A549 (cell line): ENCODE measurements around the gene PFKFB3. TPM values are rescaled to one million over a fixed set of nuclear protein-coding genes. Genes with fewer than 3 reads are reported as not detected.
A peak's percentile ranks its signal among the peaks of the same experiment; 100 is the strongest.

Source experiments
- ATAC-seq, 2 experiments: fragments of 200-7000 bp in 1 of 2; fragments of >200 bp in 1 of 2; cut with Nextera tagmentation in 1 of 2; cut with Tn5 transposase in 1 of 2; 3 replicates each; pipeline versions ENCODE4 v1.8.0 to v1.9.1; 2018 to 2020; ENCODE audit warnings: mild to moderate bottlenecking in 1 of 2, moderate library complexity in 1 of 2
- CTCF ChIA-PET: fragments of 300-600 bp; sonication (Branson Sonifier 250); formaldehyde crosslinking; extraction: SDS; loops from one replicate; lab custom pipeline; 2021; ENCODE audit warnings: antibody characterized with exemption, inconsistent platforms; lab: Yijun Ruan, JAX
- POLR2A ChIA-PET: fragments of 350-600 bp; formaldehyde crosslinking; extraction: SDS; loops from one replicate; lab custom pipeline; 2021; ENCODE audit warnings: antibody characterized with exemption, inconsistent platforms; lab: Yijun Ruan, JAX
- DNase-seq, 2 experiments: peaks; one replicate each; pipeline versions ENCODE4 v3.0.0 to v3.0.0-alpha.2; 2011 to 2016; ENCODE audit warnings: low read depth in 1 of 2, low spot score in 1 of 2
- FAIRE-seq: peaks from 2 replicates; lab custom pipeline; 2011; peaks lifted over from hg19 to GRCh38; lab: Jason Lieb, UNC
- H3K27ac ChIP-seq, 2 experiments: fragments of >200 bp; sonication (Bioruptor Twin); formaldehyde crosslinking; 3 replicates each; pipeline ENCODE4 v1.5.1; 2016 to 2017
- H3K4me1 ChIP-seq: fragments of >200 bp; sonication (Bioruptor Twin); formaldehyde crosslinking; 3 replicates; pipeline ENCODE4 v1.6.1; 2016
- H3K4me2 ChIP-seq: fragments of >200 bp; sonication (Bioruptor Twin); formaldehyde crosslinking; 3 replicates; pipeline ENCODE4 v1.6.1; 2016
- H3K4me3 ChIP-seq: fragments of >200 bp; sonication (Bioruptor Twin); formaldehyde crosslinking; 3 replicates; pipeline ENCODE4 v1.5.1; 2016
- H3K9me3 ChIP-seq: fragments of >200 bp; sonication (Bioruptor Twin); formaldehyde crosslinking; 3 replicates; pipeline ENCODE4 v1.6.1; 2016
- CBX2 ChIP-seq: fragments of 200-600 bp; sonication (generic); IDR thresholded peaks from 2 replicates; pipeline ENCODE4 v1.6.1; 2016; ENCODE audit warnings: low read depth, mild to moderate bottlenecking, borderline replicate concordance
- ESRRA ChIP-seq: fragments of 150-350 bp; IDR thresholded peaks from 2 replicates; pipeline ENCODE4 v1.6.1; 2014; ENCODE audit warnings: mild to moderate bottlenecking, low read length, borderline replicate concordance
- HEYL ChIP-seq: fragments of 250-450 bp; sonication (Bioruptor Pico); IDR thresholded peaks from 2 replicates; pipeline ENCODE4 v1.8.0; 2021; ENCODE audit warnings: mild to moderate bottlenecking, moderate library complexity
- MAZ ChIP-seq: fragments of 150-350 bp; IDR thresholded peaks from 2 replicates; pipeline ENCODE4 v1.6.1; 2014; ENCODE audit warnings: antibody characterized with exemption, low read depth, low read length, borderline replicate concordance
- NPAS2 ChIP-seq: fragments of 250-450 bp; sonication (Bioruptor Pico); IDR thresholded peaks from 2 replicates; pipeline ENCODE4 v1.8.0; 2022; ENCODE audit warnings: mild to moderate bottlenecking, moderate library complexity, borderline replicate concordance
- NR3C1 ChIP-seq: fragments of >200 bp; sonication (Bioruptor Twin); formaldehyde crosslinking; IDR thresholded peaks from 3 replicates; pipeline ENCODE4 v1.6.1; 2017
- POLR2A ChIP-seq: IDR thresholded peaks from 2 replicates; pipeline ENCODE4 v1.6.1; 2012; ENCODE audit warnings: mild to moderate bottlenecking, low read length
- POLR2AphosphoS2 ChIP-seq: conservative IDR thresholded peaks from 2 replicates; pipeline ENCODE4 v1.6.1; 2012; ENCODE audit warnings: low read length, improper control_type of control experiment, inconsistent platforms
- RFX5 ChIP-seq: fragments of 450-650 bp; IDR thresholded peaks from 2 replicates; pipeline ENCODE4 v1.7.1; 2014; ENCODE audit warnings: antibody characterized with exemption, mild to moderate bottlenecking, moderate library complexity
- TFCP2L1 ChIP-seq: fragments of 250-450 bp; sonication (Bioruptor Pico); IDR thresholded peaks from 2 replicates; pipeline ENCODE4 v1.5.0; 2021; ENCODE audit warnings: mild to moderate bottlenecking
- ZFP36 ChIP-seq: fragments of 450-650 bp; IDR thresholded peaks from 2 replicates; pipeline ENCODE4 v1.6.1; 2014; ENCODE audit warnings: borderline replicate concordance; ENCODE audit not compliant: partially characterized antibody
- WGBS: methylation state at CpG from one replicate; pipeline ENCODE4 v1.1.6; 2017; ENCODE audit errors: missing lambda C conversion rate; 5-methylcytosine and 5-hydroxymethylcytosine counted together
- polyA plus RNA-seq, 4 experiments: library from polyadenylated mRNA; depleted of rRNA in 3 of 4; stranded (reverse); fragments of >200 nt; fragmentation: RNase III in 1 of 4; extraction: RNeasy Plus Mini Kit Qiagen cat#74134 plus additional on column Dnase treatment in 1 of 4; gene quantifications; 2 replicates in 3 of 4; 3 replicates in 1 of 4; pipeline ENCODE4 v1.2.3, GENCODE V29; 2011 to 2017
- TF ChIP-seq, protein P1 (sequence below): fragments of >200 bp; sonication (Bioruptor Twin); formaldehyde crosslinking; IDR thresholded peaks from 3 replicates; pipeline ENCODE4 v1.6.1; 2016
- TF ChIP-seq, protein P2 (sequence below): fragments of 250-450 bp; sonication (Bioruptor Pico); IDR thresholded peaks from 2 replicates; pipeline ENCODE4 v1.5.0; 2020; ENCODE audit warnings: low read depth, mild to moderate bottlenecking, moderate library complexity
- TF ChIP-seq, protein P3 (sequence below): fragments of 200-600 bp; sonication (generic); IDR thresholded peaks from 2 replicates; pipeline ENCODE4 v1.6.1; 2016; ENCODE audit warnings: antibody characterized with exemption, mild to moderate bottlenecking, moderate library complexity
- TF ChIP-seq, protein P4 (sequence below): fragments of >200 bp; sonication (Bioruptor Twin); formaldehyde crosslinking; IDR thresholded peaks from 2 replicates; pipeline ENCODE4 v1.6.1; 2016

Gene PFKFB3
- polyA plus RNA-seq, 2 of the 4 experiments (the other 2 are of a cell fraction), result 139 to 232 TPM

DNA sequence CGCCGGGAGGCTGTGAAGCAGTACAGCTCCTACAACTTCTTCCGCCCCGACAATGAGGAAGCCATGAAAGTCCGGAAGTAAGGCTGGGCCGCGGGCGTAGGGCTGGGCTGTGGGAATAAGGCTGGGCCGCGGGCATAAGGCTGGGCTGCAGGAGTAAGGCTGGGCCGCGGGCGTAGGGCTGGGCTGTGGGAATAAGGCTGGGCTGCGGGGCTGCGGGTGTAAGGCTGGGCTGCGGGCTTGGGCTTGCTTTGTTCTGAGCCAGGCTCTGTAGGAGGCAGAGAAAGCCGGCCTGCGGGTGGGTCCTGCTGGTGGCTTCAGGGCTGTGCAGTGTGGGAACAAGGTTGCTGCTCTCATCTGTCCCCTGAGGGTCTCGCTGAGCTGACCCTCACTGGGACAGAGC, 12.5 kb downstream of the PFKFB3 start:
- DNase-seq (no peak), FAIRE-seq (no peak), ATAC-seq (no peak)
- H3K27ac ChIP-seq, result peak overlapping the region; percentile 43 to 83; a peak in 4 of 6 replicates
- POLR2A ChIA-PET, result no interaction called here
- 86% methylated on average over 17 of the region's 19 CpGs for WGBS
- TF ChIP-seq, protein P1, sequence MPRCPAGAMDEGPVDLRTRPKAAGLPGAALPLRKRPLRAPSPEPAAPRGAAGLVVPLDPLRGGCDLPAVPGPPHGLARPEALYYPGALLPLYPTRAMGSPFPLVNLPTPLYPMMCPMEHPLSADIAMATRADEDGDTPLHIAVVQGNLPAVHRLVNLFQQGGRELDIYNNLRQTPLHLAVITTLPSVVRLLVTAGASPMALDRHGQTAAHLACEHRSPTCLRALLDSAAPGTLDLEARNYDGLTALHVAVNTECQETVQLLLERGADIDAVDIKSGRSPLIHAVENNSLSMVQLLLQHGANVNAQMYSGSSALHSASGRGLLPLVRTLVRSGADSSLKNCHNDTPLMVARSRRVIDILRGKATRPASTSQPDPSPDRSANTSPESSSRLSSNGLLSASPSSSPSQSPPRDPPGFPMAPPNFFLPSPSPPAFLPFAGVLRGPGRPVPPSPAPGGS, result no peak
- no peak for TF ChIP-seq RFX5
- no peak for TF ChIP-seq NPAS2
- no peak for TF ChIP-seq POLR2A
- TF ChIP-seq TFCP2L1 (CRISPR knock-in tag), result no peak
- TF ChIP-seq, protein P2, sequence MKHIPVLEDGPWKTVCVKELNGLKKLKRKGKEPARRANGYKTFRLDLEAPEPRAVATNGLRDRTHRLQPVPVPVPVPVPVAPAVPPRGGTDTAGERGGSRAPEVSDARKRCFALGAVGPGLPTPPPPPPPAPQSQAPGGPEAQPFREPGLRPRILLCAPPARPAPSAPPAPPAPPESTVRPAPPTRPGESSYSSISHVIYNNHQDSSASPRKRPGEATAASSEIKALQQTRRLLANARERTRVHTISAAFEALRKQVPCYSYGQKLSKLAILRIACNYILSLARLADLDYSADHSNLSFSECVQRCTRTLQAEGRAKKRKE (CRISPR knock-in tag), result no peak
- TF ChIP-seq, protein P3, sequence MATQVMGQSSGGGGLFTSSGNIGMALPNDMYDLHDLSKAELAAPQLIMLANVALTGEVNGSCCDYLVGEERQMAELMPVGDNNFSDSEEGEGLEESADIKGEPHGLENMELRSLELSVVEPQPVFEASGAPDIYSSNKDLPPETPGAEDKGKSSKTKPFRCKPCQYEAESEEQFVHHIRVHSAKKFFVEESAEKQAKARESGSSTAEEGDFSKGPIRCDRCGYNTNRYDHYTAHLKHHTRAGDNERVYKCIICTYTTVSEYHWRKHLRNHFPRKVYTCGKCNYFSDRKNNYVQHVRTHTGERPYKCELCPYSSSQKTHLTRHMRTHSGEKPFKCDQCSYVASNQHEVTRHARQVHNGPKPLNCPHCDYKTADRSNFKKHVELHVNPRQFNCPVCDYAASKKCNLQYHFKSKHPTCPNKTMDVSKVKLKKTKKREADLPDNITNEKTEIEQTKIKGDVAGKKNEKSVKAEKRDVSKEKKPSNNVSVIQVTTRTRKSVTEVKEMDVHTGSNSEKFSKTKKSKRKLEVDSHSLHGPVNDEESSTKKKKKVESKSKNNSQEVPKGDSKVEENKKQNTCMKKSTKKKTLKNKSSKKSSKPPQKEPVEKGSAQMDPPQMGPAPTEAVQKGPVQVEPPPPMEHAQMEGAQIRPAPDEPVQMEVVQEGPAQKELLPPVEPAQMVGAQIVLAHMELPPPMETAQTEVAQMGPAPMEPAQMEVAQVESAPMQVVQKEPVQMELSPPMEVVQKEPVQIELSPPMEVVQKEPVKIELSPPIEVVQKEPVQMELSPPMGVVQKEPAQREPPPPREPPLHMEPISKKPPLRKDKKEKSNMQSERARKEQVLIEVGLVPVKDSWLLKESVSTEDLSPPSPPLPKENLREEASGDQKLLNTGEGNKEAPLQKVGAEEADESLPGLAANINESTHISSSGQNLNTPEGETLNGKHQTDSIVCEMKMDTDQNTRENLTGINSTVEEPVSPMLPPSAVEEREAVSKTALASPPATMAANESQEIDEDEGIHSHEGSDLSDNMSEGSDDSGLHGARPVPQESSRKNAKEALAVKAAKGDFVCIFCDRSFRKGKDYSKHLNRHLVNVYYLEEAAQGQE, result no peak
- TF ChIP-seq MAZ, result no peak
- no peak for TF ChIP-seq HEYL (CRISPR knock-in tag)
- no peak for TF ChIP-seq CBX2
- TF ChIP-seq ESRRA, result no peak
- no peak for TF ChIP-seq NR3C1
- TF ChIP-seq, all 56 proteins: peak for 0
- no peak overlapping the region for H3K4me3 ChIP-seq
- CTCF ChIA-PET, result interaction anchor here (0.6 to 12.6 kb wide), 5 partner anchors 9 to 191 kb away, joined by 3 to 123 read pairs (median 9); partner anchors contain the start of gene PFKFB3
- peaks cover 96% of the 10 kb centered on the region for H3K4me1 ChIP-seq
- H3K9me3 ChIP-seq, result no peaks in the 10 kb centered on the region
- H3K4me2 ChIP-seq, result peak overlapping the region; percentile 74

DNA sequence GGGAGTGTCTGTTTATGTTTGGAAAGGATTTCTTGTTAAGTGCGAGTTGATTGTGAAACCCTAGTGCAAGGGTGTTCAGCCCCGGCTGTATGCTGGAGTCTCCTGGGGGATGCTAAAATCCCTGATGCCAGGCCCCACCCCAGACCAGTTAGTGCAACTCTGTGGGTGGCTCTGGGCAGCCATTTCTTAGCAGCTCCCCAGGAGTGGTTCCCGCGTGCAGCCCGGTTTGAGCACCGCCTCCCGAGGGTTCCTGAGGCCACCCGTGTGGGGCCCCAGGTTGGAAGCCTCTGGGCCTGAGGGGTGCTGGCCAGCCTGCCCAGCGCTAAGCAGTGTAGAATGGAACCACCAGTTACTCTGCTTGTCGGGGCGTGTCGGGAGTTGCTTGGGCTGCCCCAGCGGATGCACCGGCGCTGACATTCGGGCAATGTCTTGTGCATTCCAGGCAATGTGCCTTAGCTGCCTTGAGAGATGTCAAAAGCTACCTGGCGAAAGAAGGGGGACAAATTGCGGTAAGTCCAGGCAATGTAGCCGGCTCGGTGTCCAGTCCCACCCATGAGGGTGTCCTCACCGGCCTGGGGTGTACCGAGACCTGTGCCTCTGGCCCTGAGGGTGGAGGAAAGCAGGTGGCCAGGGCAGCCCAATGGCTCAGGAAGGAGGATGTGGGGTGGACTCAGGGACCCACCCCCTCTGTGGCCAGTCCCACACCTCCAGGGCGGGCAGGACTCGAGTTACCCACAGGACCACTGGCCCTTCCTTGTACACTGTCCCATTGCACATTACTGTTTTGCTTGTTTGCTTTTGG, 13.2 kb downstream of the PFKFB3 start:
- TF ChIP-seq, protein P4, sequence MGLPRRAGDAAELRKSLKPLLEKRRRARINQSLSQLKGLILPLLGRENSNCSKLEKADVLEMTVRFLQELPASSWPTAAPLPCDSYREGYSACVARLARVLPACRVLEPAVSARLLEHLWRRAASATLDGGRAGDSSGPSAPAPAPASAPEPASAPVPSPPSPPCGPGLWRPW, result no peak
- peak; percentile 25; the same call in 1 of the 2 replicates for TF ChIP-seq POLR2AphosphoS2
- no peak for FAIRE-seq
- WGBS, result 82% methylated on average over 18 of the region's 24 CpGs

DNA sequence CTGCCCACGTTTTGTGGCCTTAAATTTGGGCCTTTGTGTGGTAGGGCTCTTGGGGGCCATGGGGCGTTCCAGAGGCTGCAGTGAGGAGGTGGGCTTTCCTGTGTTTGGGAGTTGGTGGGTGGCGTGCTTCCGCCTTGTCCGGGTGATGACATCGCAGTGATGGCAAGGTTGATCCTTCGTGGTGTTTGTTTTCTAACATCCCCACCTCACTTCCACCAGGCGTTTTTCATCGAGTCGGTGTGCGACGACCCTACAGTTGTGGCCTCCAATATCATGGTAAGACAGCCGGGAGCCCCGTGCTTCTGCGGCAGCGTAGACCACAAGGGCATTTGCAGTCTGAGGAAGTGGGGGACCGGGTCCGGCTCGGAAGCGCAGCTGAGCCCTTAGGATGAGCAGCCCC, 14.2 kb downstream of the PFKFB3 start:
- Histone ChIP-seq H3K27ac (peak overlapping the region; percentile 15 to 83; a peak in 4 of 6 replicates), H3K4me2 (peak overlapping the region; percentile 74), H3K9me3 (no peaks in the 10 kb centered on the region), H3K4me3 (no peak overlapping the region), H3K4me1 (peaks cover 100% of the 10 kb centered on the region)
- ChIA-PET POLR2A (interaction anchor here (1.3 kb wide), 1 partner anchor 9 kb away, joined by 5 read pairs; no protein-coding TSS in a partner anchor), CTCF (interaction anchor here (0.6 to 12.6 kb wide), 6 partner anchors 9 to 184 kb away, joined by 3 to 123 read pairs (median 7); partner anchors contain the start of gene PFKFB3)
- WGBS, result 83% methylated on average over 20 of the region's 20 CpGs
- DNase-seq (no peak), FAIRE-seq (no peak), ATAC-seq (no peak)
- TF ChIP-seq ZFP36 (no peak), POLR2AphosphoS2 (0 out of 2 replicates have a peak, but pooled peaks have one; percentile 48)

More for the DNA sequence above, 13.2 kb downstream of the PFKFB3 start:
- Histone ChIP-seq H3K4me2 (peak overlapping the region; percentile 74; the same call in 2 of the 3 replicates), H3K4me1 (peaks cover 100% of the 10 kb centered on the region), H3K27ac (peak overlapping the region; percentile 15 to 83; a peak in 4 of 6 replicates), H3K4me3 (no peak overlapping the region), H3K9me3 (no peaks in the 10 kb centered on the region)
- POLR2A ChIA-PET, result no interaction called here
- DNase-seq, result no peak
- CTCF ChIA-PET, result interaction anchor here (0.6 to 12.6 kb wide), 8 partner anchors 9 to 190 kb away, joined by 3 to 123 read pairs (median 4); partner anchors contain the start of gene PFKFB3
- ATAC-seq, result peak in 1 of 2 experiments; percentile 0; a peak in 1 of 6 replicates
